ENCODE measurements around the gene WNT2B.

WNT2B gene

DNA sequence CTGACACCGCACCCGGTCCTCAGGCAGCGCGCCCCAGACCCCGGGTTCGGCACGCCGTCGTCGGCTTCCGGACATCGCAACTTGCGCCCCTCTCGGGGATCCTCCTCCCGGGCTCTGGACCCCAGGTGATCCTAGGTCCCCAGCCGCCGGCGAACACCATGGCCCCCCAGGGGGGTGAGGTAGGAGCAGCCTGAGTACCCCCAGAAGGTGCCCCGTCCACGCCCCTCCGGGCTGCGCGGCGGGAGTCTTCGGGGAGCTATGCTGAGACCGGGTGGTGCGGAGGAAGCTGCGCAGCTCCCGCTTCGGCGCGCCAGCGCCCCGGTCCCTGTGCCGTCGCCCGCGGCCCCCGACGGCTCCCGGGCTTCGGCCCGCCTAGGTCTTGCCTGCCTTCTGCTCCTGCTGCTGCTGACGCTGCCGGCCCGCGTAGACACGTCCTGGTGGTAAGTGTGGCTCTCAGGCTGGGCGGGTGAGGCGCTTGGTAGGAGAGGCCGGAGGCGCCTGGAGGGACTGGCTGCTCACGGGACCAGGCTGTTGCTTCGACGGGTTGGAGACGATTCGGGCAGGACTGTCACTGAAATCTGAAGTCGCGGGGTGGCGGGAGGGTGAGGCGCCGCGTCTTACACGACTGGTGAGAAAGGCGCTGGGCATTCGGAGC, 367 bp downstream of the WNT2B start:
- TF ChIP-seq, protein P1, sequence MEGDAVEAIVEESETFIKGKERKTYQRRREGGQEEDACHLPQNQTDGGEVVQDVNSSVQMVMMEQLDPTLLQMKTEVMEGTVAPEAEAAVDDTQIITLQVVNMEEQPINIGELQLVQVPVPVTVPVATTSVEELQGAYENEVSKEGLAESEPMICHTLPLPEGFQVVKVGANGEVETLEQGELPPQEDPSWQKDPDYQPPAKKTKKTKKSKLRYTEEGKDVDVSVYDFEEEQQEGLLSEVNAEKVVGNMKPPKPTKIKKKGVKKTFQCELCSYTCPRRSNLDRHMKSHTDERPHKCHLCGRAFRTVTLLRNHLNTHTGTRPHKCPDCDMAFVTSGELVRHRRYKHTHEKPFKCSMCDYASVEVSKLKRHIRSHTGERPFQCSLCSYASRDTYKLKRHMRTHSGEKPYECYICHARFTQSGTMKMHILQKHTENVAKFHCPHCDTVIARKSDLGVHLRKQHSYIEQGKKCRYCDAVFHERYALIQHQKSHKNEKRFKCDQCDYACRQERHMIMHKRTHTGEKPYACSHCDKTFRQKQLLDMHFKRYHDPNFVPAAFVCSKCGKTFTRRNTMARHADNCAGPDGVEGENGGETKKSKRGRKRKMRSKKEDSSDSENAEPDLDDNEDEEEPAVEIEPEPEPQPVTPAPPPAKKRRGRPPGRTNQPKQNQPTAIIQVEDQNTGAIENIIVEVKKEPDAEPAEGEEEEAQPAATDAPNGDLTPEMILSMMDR (conservative IDR thresholded peaks at IDR 0.05; ENCODE audit: low read depth, low read length) = no peak
- DNase-seq (ENCODE audit: low read depth) = no peak
- H3K4me3 ChIP-seq (ENCODE audit: low read depth, low read length) = peak overlapping the region; percentile 61

DNA sequence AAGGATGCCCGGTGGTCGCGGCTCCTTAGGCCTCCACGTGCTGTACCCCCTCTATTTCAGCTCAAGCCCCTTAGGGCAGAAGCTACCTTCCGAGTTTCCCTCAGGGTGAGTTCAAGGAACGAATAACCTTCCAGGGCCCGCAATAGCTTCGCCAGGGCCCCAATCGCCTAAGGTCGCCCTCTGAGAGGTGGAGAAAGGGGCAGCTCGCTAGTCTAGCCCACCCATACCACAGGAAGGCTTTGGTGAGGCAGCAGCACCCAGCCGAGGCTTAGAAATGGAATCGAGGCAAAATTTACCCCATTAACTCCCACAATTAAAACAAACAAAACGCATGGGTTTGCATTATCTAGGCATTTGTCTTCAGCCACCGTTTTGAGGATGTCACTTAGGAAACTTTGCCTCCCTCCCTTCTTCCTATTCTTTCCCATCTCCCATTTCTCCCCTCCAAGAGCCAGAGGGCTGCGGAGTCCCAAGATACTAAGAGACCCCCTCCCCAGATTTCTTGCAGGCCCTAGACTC, 954 bp downstream of the WNT2B start:
- TF ChIP-seq, protein P1 (conservative IDR thresholded peaks at IDR 0.05; ENCODE audit: low read depth, low read length) = no peak
- peak overlapping the region; percentile 61 for H3K4me3 ChIP-seq (ENCODE audit: low read depth, low read length)
- no peak for DNase-seq (ENCODE audit: low read depth)

DNA sequence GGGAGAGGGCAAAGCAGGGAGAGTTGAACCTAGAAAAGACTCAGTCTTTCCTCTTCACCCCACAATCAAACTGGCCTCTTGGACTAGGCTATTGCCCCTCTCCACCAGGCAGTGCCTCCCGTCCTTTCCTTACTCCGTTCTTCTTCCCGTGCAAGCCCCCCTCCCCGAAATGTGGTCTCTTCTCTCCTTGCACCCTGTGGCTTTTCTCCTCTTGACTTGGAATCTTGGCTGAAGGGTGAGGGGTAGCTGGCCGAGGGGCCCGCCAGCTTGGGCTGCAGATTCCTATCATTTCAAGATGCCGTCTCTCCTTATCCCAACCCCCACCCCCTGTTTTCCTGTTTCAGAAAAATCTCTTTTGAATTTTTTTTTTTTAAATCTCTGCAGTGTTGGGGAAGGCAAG, 1.6 kb downstream of the WNT2B start:
- peak overlapping the region; percentile 11 for H3K4me3 ChIP-seq (ENCODE audit: low read depth, low read length)
- TF ChIP-seq, protein P1 (conservative IDR thresholded peaks at IDR 0.05; ENCODE audit: low read depth, low read length) = no peak

DNA sequence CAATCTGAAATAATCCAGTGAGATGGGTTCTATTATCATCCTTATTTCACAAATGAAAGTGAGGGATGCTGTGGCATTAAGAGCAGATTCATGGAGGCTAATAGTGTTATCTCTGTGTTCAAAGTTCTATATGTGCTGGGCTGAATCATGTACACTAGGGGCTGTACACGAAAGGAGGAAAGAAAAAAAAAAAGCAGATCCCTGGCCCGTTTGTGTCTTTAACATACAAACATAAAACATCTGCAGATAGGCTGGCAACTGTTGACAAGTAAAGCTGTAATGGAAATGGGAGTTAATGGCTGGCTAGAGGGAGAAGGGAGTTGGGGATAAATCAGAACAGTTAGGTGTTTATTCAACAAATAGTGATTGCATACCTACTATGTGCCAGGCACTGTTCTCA, 3.1 kb downstream of the WNT2B start:
- TF ChIP-seq, protein P1 (conservative IDR thresholded peaks at IDR 0.05; ENCODE audit: low read depth, low read length) = no peak
- no peak overlapping the region for H3K4me3 ChIP-seq (ENCODE audit: low read depth, low read length)
- no peak for DNase-seq (ENCODE audit: low read depth)

More for the DNA sequence above, 1.6 kb downstream of the WNT2B start:
- no peak for DNase-seq (ENCODE audit: low read depth)

DNA sequence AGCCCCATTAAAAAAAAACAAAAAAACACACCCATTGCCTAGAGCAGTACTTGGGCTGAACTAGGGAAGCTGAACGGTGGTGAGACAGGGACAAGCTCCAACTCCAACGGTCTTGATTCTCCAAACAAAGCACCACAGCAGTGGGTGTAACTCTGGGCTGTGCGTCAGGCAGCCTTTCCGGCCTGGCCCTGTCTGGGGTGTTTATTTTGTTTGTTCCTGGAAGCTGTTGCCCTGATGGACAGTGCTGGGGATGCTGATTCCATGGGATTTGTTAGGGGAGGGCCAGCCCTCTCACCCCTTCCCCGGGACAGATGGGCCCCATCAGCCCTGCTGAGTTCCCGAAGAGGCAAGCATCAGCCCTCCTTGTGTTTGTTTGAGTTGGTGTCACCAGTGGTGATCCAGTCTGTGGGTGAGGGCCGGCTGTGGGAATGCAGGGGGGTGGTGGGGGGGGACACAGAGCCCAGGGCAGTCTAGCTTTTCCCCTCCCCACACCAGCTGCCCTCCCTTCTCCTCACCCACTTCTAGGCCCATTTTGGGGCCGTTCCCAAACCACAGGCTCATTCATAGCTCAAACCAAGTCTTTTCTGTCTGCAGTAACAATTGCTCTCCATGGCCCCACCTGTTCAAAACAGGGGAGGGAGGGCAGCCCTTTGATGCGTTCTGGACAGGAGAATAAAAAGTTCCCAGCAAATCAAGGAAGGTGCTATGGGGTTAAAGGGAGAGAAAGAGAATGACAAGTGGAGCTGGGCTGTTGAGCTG, 4.5 kb downstream of the WNT2B start:
- no peak overlapping the region for H3K4me3 ChIP-seq (ENCODE audit: low read depth, low read length)
- peak; percentile 66 for DNase-seq (ENCODE audit: low read depth)
- TF ChIP-seq, protein P1 (conservative IDR thresholded peaks at IDR 0.05; ENCODE audit: low read depth, low read length) = no peak

DNA sequence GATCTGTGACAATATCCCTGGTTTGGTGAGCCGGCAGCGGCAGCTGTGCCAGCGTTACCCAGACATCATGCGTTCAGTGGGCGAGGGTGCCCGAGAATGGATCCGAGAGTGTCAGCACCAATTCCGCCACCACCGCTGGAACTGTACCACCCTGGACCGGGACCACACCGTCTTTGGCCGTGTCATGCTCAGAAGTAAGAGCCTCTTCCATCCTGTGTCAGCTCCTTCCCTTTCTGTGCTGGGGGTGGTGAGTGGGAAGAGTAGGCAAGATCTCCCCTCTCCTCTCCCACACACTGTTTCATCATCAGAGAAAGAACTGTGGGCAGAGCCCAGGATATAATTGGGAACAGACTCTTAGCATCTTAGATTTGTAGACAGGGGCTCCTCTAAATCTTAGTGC, 6.1 kb downstream of the WNT2B start:
- no peak overlapping the region for H3K4me3 ChIP-seq (ENCODE audit: low read depth, low read length)
- TF ChIP-seq, protein P1 (conservative IDR thresholded peaks at IDR 0.05; ENCODE audit: low read depth, low read length) = no peak
- no peak for DNase-seq (ENCODE audit: low read depth)

Measured in choroid plexus epithelial cell (primary cell).